Lung microvascular endothelial cell (primary cell): ENCODE measurements around the gene TNFRSF18. TPM values are rescaled to one million over a fixed set of nuclear protein-coding genes. Genes with fewer than 3 reads are reported as not detected.

ENCODE experiments used
- DNase-seq, 2 donors: peaks; one replicate each; pipeline versions ENCODE4 v3.0.0 to v3.0.0-alpha.2; 2010; ENCODE audit warnings: low read depth in 2 of 2
- total RNA-seq: library from RNA; depleted of rRNA; stranded (reverse); fragments of >200 nt; gene quantifications from 2 replicates; pipeline ENCODE4 v1.2.1, GENCODE V29; 2014

Gene TNFRSF18
- total RNA-seq, 1 donor from 2014 or later, result 0.60 TPM

- DNase-seq, result peak in 1 of 2 donors; percentile 22
Observed at GRCh38 chr1:1213345-1214265, 7.2 kb upstream of the TNFRSF18 start, which contains the start of gene TNFRSF4. TNFRSF4 (minus strand) TSS chr1:1214153; CDS start chr1:1214127, 26 bp downstream.

- DNase-seq, result peak; percentile 75 to 84
Observed at GRCh38 chr1:1212780-1213344, 6.5 kb upstream of the TNFRSF18 start.

DNA sequence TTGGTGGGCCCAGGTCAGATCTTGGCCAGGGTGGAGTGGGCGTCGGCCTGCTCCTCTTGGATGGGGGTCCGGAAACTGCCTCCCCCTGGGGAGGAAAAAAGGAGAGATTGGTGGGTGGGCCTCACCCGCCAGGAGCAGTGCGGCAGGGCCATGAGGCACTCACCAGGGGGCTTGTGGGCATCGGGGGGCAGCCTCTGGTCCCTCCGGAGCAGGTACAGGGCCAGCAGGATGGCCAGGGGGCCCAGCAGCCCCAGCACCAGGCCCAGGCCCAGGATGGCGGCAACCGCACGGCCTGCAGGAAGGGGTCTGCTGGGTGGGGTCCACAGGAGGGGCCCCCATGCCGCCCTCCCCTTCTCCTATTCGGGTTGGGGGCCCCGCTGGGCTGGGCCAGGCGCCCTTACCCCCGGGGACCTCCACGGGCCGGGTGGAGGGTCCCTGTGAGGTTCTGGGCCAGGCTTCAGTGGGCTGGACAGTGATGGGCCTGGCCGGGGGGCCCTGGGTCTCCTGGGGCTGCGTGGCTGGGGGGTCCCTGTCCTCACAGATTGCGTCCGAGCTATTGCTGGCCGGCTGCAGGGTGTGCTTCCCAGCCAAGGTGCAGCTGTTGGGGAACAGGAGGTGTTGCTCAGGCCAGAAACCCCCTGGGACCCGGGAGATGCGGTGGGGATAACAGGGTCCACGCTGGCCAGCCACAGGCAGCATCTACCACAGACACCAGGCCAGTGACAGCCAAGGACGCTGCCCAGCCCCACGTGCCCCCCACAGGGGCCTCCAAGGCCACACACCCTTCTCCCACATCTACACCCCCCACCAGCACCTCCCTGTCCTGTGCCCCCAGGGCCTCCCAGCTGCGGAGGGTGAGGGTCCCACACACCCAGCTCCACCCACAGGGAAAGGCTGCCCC is 5.4 kb upstream of the TNFRSF18 start:
- no peak for DNase-seq

GRCh38 chr1:1210726-1211540 is 4.5 kb upstream of the TNFRSF18 start:
- DNase-seq, result no peak

DNA sequence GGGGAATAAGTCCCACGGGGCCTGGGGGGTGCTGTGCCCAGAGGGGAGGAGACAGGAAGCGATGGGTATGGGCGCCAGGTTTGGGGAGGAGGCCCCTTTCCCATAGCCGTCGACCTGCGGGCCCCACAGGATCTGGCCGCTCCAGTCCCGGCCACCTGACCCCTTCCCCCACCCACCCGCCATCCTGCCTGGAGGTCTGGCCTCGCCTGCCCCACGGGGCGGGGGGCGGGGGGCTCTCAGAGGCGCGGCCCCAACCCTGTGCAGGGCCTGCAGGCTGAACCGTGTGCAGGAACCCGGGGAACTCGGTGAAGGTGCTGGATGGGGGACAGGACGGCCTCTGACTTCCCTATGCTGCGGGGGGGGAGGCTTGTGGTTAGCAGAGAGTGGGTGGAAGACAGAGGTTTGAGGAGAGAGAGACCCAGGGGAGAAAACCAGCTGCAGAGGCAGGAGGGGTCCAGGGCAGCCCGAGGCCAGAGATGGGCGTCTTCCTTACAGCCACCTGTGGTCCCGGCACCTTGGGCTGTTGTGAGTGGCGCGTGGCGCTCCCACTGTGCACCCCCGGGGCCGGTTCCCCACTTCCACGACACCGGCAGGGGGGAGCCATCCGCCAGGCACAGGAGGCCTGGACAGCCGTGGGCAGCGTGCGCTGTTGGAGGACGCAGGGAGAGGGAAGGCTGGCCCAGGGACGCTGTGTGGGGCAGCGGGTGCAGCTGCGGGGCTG is 2.5 kb upstream of the TNFRSF18 start:
- no peak for DNase-seq

GRCh38 chr1:1207571-1207892 is 1.1 kb upstream of the TNFRSF18 start:
- DNase-seq, result no peak

DNA sequence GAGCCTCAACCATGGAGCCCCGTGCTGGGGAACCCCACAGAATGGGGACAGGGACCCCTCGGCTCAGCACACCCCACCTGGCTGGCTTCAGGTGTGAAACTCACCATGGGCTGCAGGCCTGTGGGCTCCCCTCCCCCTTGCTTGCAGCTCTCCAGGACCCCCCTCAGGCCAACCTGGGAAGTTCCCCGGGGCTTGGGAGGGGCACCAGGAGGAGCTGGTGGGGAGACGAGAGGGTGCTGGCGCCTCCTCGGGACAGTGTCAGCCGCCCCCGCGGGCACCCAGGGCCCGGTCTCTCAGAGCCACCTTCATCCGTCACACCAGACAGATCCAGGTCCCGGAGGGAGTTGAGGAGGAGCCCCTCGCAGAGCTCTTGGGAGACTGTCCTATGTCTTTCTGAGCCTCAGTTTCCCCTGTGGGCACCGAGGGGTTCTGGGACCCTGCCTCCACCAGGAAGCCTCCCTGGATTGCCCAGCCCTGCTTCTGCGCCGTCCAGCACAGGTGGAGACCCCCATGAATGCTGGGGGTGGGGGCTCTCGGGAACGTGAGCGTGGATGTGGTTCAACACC is 657 bp upstream of the TNFRSF18 start:
- DNase-seq, result no peak

DNA sequence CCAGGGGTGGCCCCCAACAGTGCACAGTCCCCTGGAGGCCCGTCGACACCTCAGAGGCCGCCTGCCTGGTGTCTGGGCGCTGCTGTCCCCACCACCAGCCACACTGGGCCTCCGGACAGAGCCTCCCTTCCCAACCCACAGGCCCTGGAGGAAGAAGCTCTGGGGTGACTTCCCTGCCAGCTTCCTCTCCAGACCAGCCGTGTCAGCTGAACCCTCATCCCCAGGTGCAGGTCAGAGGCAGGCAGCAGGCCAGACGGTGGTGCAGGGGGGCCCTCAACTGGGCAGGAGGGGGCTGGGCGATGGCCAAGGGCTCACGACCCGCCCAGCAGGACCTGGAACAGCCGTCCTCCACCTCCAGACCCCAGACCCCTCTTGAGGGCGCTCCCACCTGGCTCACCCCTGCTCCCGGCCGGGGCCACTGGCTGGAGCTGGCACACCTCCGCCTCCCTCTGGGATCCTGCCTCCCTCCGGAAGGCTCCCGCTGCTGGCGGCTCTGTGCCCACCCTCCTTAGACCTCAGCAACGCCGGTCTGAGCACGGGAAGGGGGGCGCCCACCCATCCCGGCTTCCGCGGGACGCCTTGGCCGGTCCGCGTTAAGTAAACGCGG is 520 bp downstream of the TNFRSF18 start:
- no peak for DNase-seq

GRCh38 chr1:1204998-1205768 is 1.2 kb downstream of the TNFRSF18 start:
- no peak for DNase-seq

DNA sequence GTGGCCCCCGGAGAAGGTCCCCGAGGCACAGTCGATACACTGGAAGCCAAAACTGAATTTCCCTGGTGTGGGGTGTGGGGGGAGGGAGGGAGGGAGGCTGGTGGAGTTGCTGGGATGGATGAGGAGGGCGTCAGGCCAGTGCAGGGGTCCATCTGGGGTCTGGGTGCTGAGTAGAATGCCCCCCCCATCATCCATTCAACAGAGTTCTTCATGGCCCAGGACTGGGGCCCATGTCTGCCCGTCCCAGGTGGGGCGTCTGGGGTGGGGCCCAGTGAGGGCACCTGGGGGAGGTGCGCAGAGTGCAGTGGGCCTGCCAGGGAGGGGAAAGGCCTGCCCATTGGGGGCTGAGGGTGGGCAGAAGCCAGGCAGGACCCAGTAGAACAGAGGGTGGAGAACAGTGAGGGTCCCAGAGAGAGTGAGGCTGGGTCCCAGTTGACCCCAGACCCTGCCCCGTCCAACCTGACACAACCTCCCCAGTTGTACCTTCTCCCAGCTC is 1.9 kb downstream of the TNFRSF18 start:
- DNase-seq, result no peak

GRCh38 chr1:1203561-1204424 is 2.6 kb downstream of the TNFRSF18 start:
- DNase-seq, result no peak

DNA sequence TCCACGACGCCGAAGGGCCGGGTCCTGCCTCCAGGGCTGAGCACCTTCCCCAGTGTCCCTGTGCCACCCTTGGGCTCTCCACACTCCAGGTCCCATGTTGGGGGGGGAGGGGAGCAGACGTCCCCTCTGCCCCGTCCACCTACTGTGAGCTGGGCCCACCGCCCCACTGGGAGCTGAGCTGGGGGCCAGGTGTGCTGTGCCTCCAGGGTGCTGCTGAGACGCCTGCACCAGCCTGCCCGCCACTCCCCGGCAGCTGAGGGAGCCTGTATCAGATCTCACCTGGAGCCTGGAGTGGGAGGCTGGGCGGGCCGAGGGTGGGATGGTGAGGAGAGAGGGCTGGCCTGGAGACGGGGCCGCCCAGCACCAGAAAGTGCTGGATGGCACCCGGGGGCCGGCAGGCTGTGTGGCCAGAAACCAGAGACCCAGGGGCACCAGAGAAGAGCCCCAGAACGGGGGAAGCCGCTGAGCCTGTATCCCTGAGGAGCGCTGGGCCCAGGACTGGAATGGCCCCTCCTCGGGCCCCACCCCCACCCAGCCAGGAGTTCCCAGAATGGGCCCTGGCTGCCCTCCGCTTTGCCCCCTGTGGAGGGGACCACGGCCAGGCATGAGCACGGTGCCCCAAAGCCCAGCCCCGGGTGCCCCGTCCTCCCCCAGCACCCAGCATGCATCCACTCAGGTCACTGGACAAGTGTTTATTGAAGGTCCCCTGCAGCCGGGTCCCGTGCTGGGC is 3.4 kb downstream of the TNFRSF18 start:
- DNase-seq, result no peak

GRCh38 chr1:1200876-1201810 is 5.2 kb downstream of the TNFRSF18 start:
- DNase-seq, result peak; percentile 20 to 49

DNA sequence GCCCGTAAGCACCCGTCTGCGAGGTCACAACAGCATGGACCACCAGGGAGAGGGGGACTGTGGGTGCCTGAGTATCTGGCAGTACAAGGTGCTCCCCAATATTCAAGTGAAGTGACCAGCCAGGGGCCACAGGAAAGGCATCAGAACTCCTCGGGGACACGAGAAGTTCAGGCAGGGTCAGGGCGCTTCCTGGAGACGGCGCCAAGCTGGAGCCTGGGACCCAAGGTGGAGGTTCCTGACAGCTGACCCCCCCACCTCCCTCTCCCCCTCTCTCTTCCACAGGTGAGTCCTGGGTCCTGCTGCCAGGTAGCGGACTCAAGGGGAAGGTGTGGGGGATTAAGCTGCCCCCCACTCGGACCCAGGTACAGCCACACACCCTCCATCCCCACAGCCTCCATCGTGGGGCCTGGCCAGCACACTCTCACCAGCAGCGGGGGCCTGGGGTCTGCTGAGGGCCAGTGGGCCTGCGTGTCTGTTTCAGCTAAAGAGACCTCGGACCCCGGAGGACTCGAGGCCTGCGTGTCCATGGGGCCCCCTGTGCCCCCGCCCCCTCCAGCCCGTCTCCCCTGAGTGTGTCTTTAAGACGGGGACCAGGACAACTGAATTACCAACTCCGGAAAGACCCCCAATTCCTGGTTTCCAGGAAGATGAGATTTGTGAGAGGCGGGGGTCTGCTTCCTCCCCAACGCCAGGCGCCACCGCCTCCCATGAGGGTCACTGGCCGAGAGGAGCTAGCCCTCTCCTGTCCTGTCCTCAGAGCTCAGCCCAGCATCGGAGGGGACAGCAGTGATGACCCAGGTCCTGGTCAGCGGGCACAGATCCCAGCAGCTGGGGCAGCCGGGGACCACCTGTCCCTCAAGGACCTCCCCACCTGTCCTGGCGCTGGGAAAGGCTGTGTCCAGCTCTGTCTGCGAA is 6.2 kb downstream of the TNFRSF18 start:
- DNase-seq, result no peak
